Duodenal mucosa (tissue), 2 donors: ENCODE results near the gene OR4C5.
"Not testable (repeated sequence)": the region's sequence is repeated elsewhere in the genome, so short reads cannot be mapped to it uniquely, and the experiment has no call there.

ENCODE experiments used
- H3K27ac ChIP-seq: one replicate; pipeline ENCODE4 v1.7.0; 2013; ENCODE audit warnings: low read depth, low read length
- H3K27me3 ChIP-seq, 2 donors: one replicate each; pipeline ENCODE4 v1.7.0; 2013; ENCODE audit warnings: low read length in 2 of 2, control low read depth in 1 of 2; ENCODE audit not compliant: insufficient read depth in 2 of 2, control insufficient read depth in 1 of 2
- H3K36me3 ChIP-seq, 2 donors: one replicate each; pipeline ENCODE4 v1.7.0; 2013; ENCODE audit warnings: low read length in 2 of 2, control low read depth in 1 of 2; ENCODE audit not compliant: insufficient read depth in 2 of 2, control insufficient read depth in 1 of 2
- H3K4me1 ChIP-seq, 2 donors: one replicate each; pipeline ENCODE4 v1.7.0; 2013; ENCODE audit warnings: low read length in 2 of 2, control low read depth in 1 of 2; ENCODE audit not compliant: insufficient read depth in 2 of 2, control insufficient read depth in 1 of 2
- H3K4me3 ChIP-seq, 2 donors: one replicate each; pipeline ENCODE4 v1.7.0; 2013; ENCODE audit warnings: low read length in 2 of 2, low read depth in 1 of 2
- H3K9ac ChIP-seq, 2 donors: one replicate each; pipeline ENCODE4 v1.7.0; 2013; ENCODE audit warnings: low read length in 2 of 2, low read depth in 1 of 2
- H3K9me3 ChIP-seq, 2 donors: one replicate each; pipeline ENCODE4 v1.7.0; 2013; ENCODE audit warnings: low read length in 2 of 2, control low read depth in 1 of 2; ENCODE audit not compliant: control insufficient read depth in 1 of 2

The OR4C5 gene

GRCh38 chr11:48366365-48366764 is at the start of gene OR4C5:
OR4C5 (minus strand) TSS chr11:48366465; CDS start chr11:48366465, 0 bp downstream.
- H3K9me3 ChIP-seq = peaks cover 0 to 3% of the 10 kb centered on the region in 2 donors
- no peaks in the 10 kb centered on the region for H3K4me1 ChIP-seq
- no peak within 1 kb of the TSS for H3K27ac ChIP-seq
- no peaks in the 10 kb centered on the region for H3K27me3 ChIP-seq
- no peak within 1 kb of the TSS for H3K9ac ChIP-seq
- no peak within 1 kb of the TSS for H3K4me3 ChIP-seq
- no peaks in the 10 kb centered on the region for H3K36me3 ChIP-seq

DNA sequence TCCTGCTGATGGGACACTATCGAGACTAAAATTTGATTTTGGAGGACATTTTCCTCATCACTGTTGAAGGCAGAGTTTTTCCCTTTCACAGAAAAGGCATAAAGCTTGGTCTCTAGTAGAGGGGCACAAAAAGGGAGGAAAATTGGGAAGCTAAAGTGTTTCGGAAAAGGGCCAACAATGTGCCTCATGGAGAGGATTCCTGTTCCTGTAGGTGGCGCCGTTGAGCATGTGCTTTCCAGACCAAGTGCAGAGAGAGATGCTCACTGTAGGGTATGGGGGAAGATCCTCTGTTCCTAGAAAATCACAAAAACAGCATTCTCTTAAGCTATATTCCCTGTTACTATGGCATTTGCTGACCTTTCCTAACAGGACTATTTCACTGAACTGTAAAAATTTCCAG is 18.4 kb upstream of the OR4C5 start:
- Histone ChIP-seq H3K9me3 (peaks cover 8 to 11% of the 10 kb centered on the region in 2 donors), H3K4me1 (no peaks in the 10 kb centered on the region), H3K27me3 (no peaks in the 10 kb centered on the region), H3K9ac (no peak overlapping the region), H3K27ac (no peak overlapping the region), H3K36me3 (no peaks in the 10 kb centered on the region), H3K4me3 (no peak overlapping the region)

GRCh38 chr11:48384151-48384550 is 17.9 kb upstream of the OR4C5 start:
- not testable (repeated sequence) for H3K27me3 ChIP-seq, H3K9ac ChIP-seq, H3K36me3 ChIP-seq, H3K4me1 ChIP-seq, H3K27ac ChIP-seq, H3K4me3 ChIP-seq
- H3K9me3 ChIP-seq = peaks cover 10 to 13% of the 10 kb centered on the region in 2 donors

DNA sequence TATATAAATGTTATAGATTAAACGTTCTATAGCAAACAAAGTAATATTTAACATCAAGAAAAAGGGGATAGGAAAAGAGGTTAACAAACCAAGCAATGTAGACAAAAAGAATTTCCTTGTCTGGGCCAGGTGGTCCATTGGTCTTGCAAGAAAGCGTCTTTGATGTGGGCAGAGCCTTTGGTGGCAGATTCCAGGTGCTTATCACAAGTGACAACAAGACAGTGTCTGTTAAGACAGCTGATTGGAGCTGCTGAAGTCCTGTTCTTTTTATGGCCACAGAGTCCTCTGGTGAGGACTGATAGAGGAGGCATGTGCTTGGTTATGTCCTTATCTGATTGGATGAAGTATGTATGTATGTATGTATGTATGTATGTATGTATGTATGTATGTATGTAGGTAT is 5.0 kb downstream of the OR4C5 start:
- not testable (repeated sequence) for H3K9me3 ChIP-seq, H3K9ac ChIP-seq, H3K27ac ChIP-seq, H3K36me3 ChIP-seq, H3K27me3 ChIP-seq, H3K4me1 ChIP-seq, H3K4me3 ChIP-seq

GRCh38 chr11:48354677-48355076 is 11.6 kb downstream of the OR4C5 start:
- Histone ChIP-seq H3K9ac (no peak overlapping the region), H3K4me1 (no peaks in the 10 kb centered on the region), H3K9me3 (peaks cover 0 to 13% of the 10 kb centered on the region in 2 donors), H3K27ac (no peak overlapping the region), H3K4me3 (no peak overlapping the region), H3K36me3 (no peaks in the 10 kb centered on the region), H3K27me3 (no peaks in the 10 kb centered on the region)

- H3K9ac ChIP-seq = no peak overlapping the region
- no peaks in the 10 kb centered on the region for H3K4me1 ChIP-seq
- no peak overlapping the region for H3K27ac ChIP-seq
- no peaks in the 10 kb centered on the region for H3K36me3 ChIP-seq
- H3K9me3 ChIP-seq = peaks cover 0 to 13% of the 10 kb centered on the region in 2 donors
- no peak overlapping the region for H3K4me3 ChIP-seq
- no peaks in the 10 kb centered on the region for H3K27me3 ChIP-seq
Observed at GRCh38 chr11:48354013-48354412, 12.3 kb downstream of the OR4C5 start.

DNA sequence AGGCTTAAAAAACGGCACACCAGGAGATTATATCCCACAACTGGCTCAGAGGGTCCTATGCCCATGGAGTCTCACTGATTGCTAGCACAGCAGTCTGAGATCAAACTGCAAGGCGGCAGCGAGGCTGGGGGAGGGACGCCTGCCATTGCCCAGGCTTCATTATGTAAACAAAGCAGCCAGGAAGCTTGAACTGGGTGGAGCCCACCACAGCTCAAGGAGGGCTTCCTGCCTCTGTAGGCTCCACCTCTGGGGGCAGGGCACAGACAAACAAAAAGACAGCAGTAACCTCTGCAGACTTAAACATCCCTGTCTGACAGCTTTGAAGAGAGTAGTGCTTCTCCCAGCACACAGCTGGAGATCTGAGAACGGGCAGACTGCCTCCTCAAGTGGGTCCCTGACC is 20.0 kb downstream of the OR4C5 start:
- H3K4me3 ChIP-seq, H3K27ac ChIP-seq, H3K27me3 ChIP-seq, H3K4me1 ChIP-seq, H3K9ac ChIP-seq, H3K9me3 ChIP-seq, H3K36me3 ChIP-seq: not testable (repeated sequence)

DNA sequence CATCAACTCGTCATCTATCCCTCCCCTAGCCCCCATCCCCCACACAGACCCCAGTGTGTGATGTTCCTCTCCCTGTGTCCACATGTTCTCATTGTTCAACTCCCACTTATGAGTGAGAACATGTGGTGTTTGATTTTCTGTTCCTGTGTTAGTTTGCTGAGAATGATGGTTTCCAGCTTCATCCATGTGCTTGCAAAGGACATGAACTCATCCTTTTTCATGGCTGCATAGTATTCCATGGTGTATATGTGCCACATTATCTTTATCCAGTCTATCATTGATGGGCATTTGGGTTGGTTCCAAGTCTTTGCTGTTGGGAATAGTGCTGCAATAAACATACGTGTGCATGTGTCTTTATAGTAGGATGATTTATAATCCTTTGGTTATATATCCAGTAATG is 23.8 kb downstream of the OR4C5 start:
- not testable (repeated sequence) for H3K9ac ChIP-seq, H3K27ac ChIP-seq, H3K27me3 ChIP-seq, H3K4me1 ChIP-seq, H3K9me3 ChIP-seq, H3K36me3 ChIP-seq, H3K4me3 ChIP-seq

DNA sequence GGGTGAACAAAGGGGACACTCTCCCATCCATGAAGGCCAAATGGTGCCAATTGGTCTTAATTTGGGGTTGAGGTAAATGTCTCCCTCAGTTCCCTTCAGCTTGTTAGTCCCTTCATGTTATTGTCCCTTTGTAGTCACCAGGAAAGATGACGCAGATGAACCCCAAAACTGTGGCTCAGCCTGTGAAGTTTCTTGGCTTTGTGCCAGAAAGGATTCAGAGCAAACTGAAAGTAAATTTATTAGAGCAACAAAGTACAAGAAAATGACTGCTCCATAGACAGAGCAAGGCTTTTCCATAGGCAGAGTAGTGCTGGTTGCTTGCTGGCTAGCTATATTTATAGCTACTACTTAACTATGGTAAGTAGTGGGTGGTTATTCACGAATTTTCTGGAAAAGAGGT is 24.8 kb downstream of the OR4C5 start:
- no peaks in the 10 kb centered on the region for H3K4me1 ChIP-seq
- no peak overlapping the region for H3K9ac ChIP-seq
- no peak overlapping the region for H3K4me3 ChIP-seq
- H3K27ac ChIP-seq = no peak overlapping the region
- no peaks in the 10 kb centered on the region for H3K27me3 ChIP-seq
- H3K36me3 ChIP-seq = no peaks in the 10 kb centered on the region
- H3K9me3 ChIP-seq = peaks cover 0 to 4% of the 10 kb centered on the region in 2 donors

GRCh38 chr11:48324620-48325019 is 41.6 kb downstream of the OR4C5 start, which contains the start of gene OR4C3:
OR4C3 (plus strand) TSS chr11:48324920; CDS start chr11:48325022, 102 bp downstream.
- not testable (repeated sequence) for H3K9me3 ChIP-seq, H3K27ac ChIP-seq, H3K27me3 ChIP-seq, H3K4me1 ChIP-seq, H3K36me3 ChIP-seq, H3K9ac ChIP-seq, H3K4me3 ChIP-seq

DNA sequence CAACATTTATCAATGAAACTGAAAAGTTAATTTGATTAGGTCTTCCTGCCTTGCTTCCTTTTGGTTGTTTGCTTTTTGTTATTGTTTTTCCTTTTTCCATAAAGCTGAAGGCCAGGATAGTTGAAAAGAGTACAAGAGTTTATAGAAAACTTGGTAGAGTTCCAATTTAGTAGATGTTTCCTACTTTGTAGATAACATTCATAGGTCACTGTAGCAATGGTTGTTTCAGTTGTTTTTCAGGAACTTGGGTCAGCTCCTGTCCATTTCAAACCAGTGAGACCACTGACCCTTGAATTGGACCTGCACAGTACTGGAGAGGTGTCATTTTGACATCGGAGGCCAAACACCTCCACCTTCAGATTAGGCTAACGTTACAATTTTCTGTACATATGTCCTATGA is 46.5 kb downstream of the OR4C5 start:
- H3K27ac ChIP-seq, H3K27me3 ChIP-seq, H3K9ac ChIP-seq, H3K36me3 ChIP-seq, H3K9me3 ChIP-seq, H3K4me3 ChIP-seq, H3K4me1 ChIP-seq: not testable (repeated sequence)
